CD14-positive monocyte (primary cell): ENCODE measurements around the gene TNS2. TPM values are rescaled to one million over a fixed set of nuclear protein-coding genes. Genes with fewer than 3 reads are reported as not detected.

Source experiments
- DNase-seq, 3 donors: peaks; one replicate each; pipeline ENCODE4 v3.0.0-alpha.2; 2011 to 2022
- H2AFZ ChIP-seq: 2 replicates; pipeline ENCODE4 v1.6.0; 2012; ENCODE audit warnings: mild to moderate bottlenecking, low read depth, low read length, inconsistent platforms; ENCODE audit not compliant: insufficient read depth, poor library complexity, severe bottlenecking
- H3K27ac ChIP-seq, 2 donors: 1 replicate in 1 of 2; 2 replicates in 1 of 2; pipeline ENCODE4 v1.5.1; 2012 to 2013; ENCODE audit warnings: low read length in 2 of 2, control low read depth in 1 of 2, inconsistent platforms in 1 of 2, low read depth in 1 of 2, mild to moderate bottlenecking in 1 of 2
- H3K27me3 ChIP-seq, 2 donors: one replicate each; pipeline versions ENCODE4 v1.6.0 to v1.6.1; 2011 to 2013; ENCODE audit warnings: low read length in 2 of 2; ENCODE audit not compliant: control insufficient read depth in 2 of 2, insufficient read depth in 2 of 2
- H3K36me3 ChIP-seq, 2 donors: replicated peaks in 1 of 2; 1 replicate in 1 of 2; 2 replicates in 1 of 2; pipeline versions ENCODE4 v1.5.1 to v1.6.1; 2012 to 2013; ENCODE audit warnings: low read length in 2 of 2, control low read depth in 1 of 2, inconsistent platforms in 1 of 2, mild to moderate bottlenecking in 1 of 2; ENCODE audit not compliant: insufficient read depth in 2 of 2, control insufficient read depth in 1 of 2
- H3K4me1 ChIP-seq, 2 donors: 1 replicate in 1 of 2; 2 replicates in 1 of 2; pipeline versions ENCODE4 v1.5.1 to v1.6.1; 2012 to 2013; ENCODE audit warnings: low read length in 2 of 2, control low read depth in 1 of 2, inconsistent platforms in 1 of 2, mild to moderate bottlenecking in 1 of 2, moderate library complexity in 1 of 2; ENCODE audit not compliant: insufficient read depth in 2 of 2, control insufficient read depth in 1 of 2
- H3K4me2 ChIP-seq: replicated peaks from 2 replicates; pipeline ENCODE3; 2012; ENCODE audit warnings: low read length, moderate library complexity, mild to moderate bottlenecking; ENCODE audit not compliant: poor library complexity, severe bottlenecking; ENCODE audit errors: extremely low read depth
- H3K4me3 ChIP-seq, 3 experiments: fragments of 200-600 bp in 1 of 3; sonication (generic) in 1 of 3; replicated peaks in 1 of 3; 1 replicate in 2 of 3; 2 replicates in 1 of 3; pipeline ENCODE4 v1.5.1; 2011 to 2013; ENCODE audit warnings: low read length in 3 of 3, mild to moderate bottlenecking in 3 of 3, control low read depth in 2 of 3, low read depth in 2 of 3, inconsistent platforms in 1 of 3, moderate library complexity in 1 of 3
- H3K79me2 ChIP-seq: 2 replicates; pipeline ENCODE4 v1.6.0; 2012; ENCODE audit warnings: mild to moderate bottlenecking, control low read depth, inconsistent platforms, low read length, moderate library complexity; ENCODE audit not compliant: insufficient read depth
- H3K9ac ChIP-seq: 2 replicates; pipeline ENCODE4 v1.6.0; 2017; ENCODE audit warnings: low read length, mild to moderate bottlenecking; ENCODE audit not compliant: insufficient read depth, poor library complexity, severe bottlenecking
- H3K9me3 ChIP-seq, 2 donors: replicated peaks in 1 of 2; 1 replicate in 1 of 2; 2 replicates in 1 of 2; pipeline versions ENCODE4 v1.5.1 to v1.6.1; 2012 to 2013; ENCODE audit warnings: low read length in 2 of 2, control low read depth in 1 of 2; ENCODE audit not compliant: control insufficient read depth in 1 of 2, insufficient read depth in 1 of 2
- H4K20me1 ChIP-seq: 2 replicates; pipeline ENCODE4 v1.6.0; 2012; ENCODE audit warnings: mild to moderate bottlenecking, low read length, control low read depth, moderate library complexity; ENCODE audit not compliant: insufficient read depth
- H3K27ac Mint-ChIP-seq, 7 donors: one replicate each; pipeline ENCODE4 v1.8.0; 2020; ENCODE audit warnings: mild to moderate bottlenecking in 7 of 7, mixed read lengths in 7 of 7, moderate library complexity in 6 of 7, inconsistent platforms in 2 of 7
- H3K27me3 Mint-ChIP-seq, 3 donors: one replicate each; pipeline ENCODE4 v1.8.0; 2021 to 2022; ENCODE audit warnings: low read depth in 3 of 3, mild to moderate bottlenecking in 3 of 3, mixed read lengths in 3 of 3, moderate library complexity in 3 of 3, inconsistent platforms in 1 of 3
- H3K36me3 Mint-ChIP-seq, 2 donors: one replicate each; pipeline ENCODE4 v1.8.0; 2020; ENCODE audit warnings: mixed read lengths in 2 of 2, inconsistent platforms in 1 of 2, mild to moderate bottlenecking in 1 of 2
- H3K4me1 Mint-ChIP-seq: one replicate; pipeline ENCODE4 v1.8.0; 2020; ENCODE audit warnings: mild to moderate bottlenecking, mixed read lengths
- H3K4me3 Mint-ChIP-seq, 2 donors: one replicate each; pipeline ENCODE4 v1.8.0; 2020; ENCODE audit warnings: mild to moderate bottlenecking in 2 of 2, mixed read lengths in 2 of 2, moderate library complexity in 1 of 2
- H3K9me3 Mint-ChIP-seq, 7 donors: one replicate each; pipeline ENCODE4 v1.8.0; 2020 to 2022; ENCODE audit warnings: mixed read lengths in 7 of 7, mild to moderate bottlenecking in 6 of 7, moderate library complexity in 6 of 7, inconsistent platforms in 2 of 7
- CTCF ChIP-seq: fragments of 200-600 bp; IDR thresholded peaks from one replicate; pipeline ENCODE4 v1.8.0; 2022; ENCODE audit warnings: antibody characterized with exemption, mild to moderate bottlenecking
- WGBS: methylation state at CpG from one replicate; pipeline ENCODE4 v1.1.5; 2013; ENCODE audit warnings: missing lambda C conversion rate; ENCODE audit not compliant: insufficient coverage; 5-methylcytosine and 5-hydroxymethylcytosine counted together
- intact Hi-C, 2 donors: fragments of 100-400 bp; cut with micrococcal nuclease; formaldehyde crosslinking; loops; one replicate each; pipeline versions ENCODE4 v1.15.0 to v1.15.1; 2023
- polyA plus RNA-seq, 3 donors: library from polyadenylated mRNA; depleted of rRNA in 1 of 3; unstranded in 2 of 3; stranded (reverse) in 1 of 3; fragments of 300-500 nt in 2 of 3; fragments of >200 nt in 1 of 3; fragmentation: Illumina TruSeq in 2 of 3; gene quantifications; 1 replicate in 2 of 3; 2 replicates in 1 of 3; pipeline ENCODE4 v1.2.3, GENCODE V29; 2012 to 2021

The TNS2 gene
- polyA plus RNA-seq, 3 donors = 0.05 to 0.43 (median 0.36) TPM

GRCh38 chr12:53039851-53040250 is 10.0 kb upstream of the TNS2 start:
- no peak for DNase-seq
- Histone ChIP-seq H3K4me3 (no peak overlapping the region), H3K27me3 (peaks cover 0 to 2% of the 10 kb centered on the region in 2 donors), H3K36me3 (peaks cover 59 to 66% of the 10 kb centered on the region in 2 donors), H2AFZ (no peak overlapping the region), H3K27ac (no peak overlapping the region), H3K9ac (no peak overlapping the region), H4K20me1 (peaks cover 8% of the 10 kb centered on the region), H3K4me1 (peaks cover 0 to 3% of the 10 kb centered on the region in 2 donors), H3K4me2 (no peak overlapping the region), H3K9me3 (no peaks in the 10 kb centered on the region), H3K79me2 (no peaks in the 10 kb centered on the region)
- H3K4me1 Mint-ChIP-seq = peaks cover 6% of the 10 kb centered on the region
- H3K9me3 Mint-ChIP-seq = no peaks in the 10 kb centered on the region
- H3K4me3 Mint-ChIP-seq = no peak overlapping the region
- no peak for TF ChIP-seq CTCF
- no CpG with 5 or more reads among the region's 4 CpGs for WGBS
- H3K27ac Mint-ChIP-seq = peak overlapping the region in 2 of 7 donors; percentile 57 to 65
- intact Hi-C loops = loop anchor here in 1 of 2 donors (10.0 kb wide), 1 partner anchor 55 kb away; the partner anchor contains the start of gene IGFBP6
- H3K36me3 Mint-ChIP-seq = peaks cover 57 to 73% of the 10 kb centered on the region in 2 donors
- H3K27me3 Mint-ChIP-seq = peaks cover under 1 to 5% (median 4%) of the 10 kb centered on the region in 3 donors

- peaks cover 35 to 46% of the 10 kb centered on the region in 2 donors for H3K36me3 Mint-ChIP-seq
- H3K4me3 Mint-ChIP-seq = no peak overlapping the region
- no peak for DNase-seq
- H3K9me3 ChIP-seq = no peaks in the 10 kb centered on the region
- peaks cover 18% of the 10 kb centered on the region for H3K4me1 Mint-ChIP-seq
- peaks cover 29 to 38% of the 10 kb centered on the region in 2 donors for H3K36me3 ChIP-seq
- H3K4me2 ChIP-seq = no peak overlapping the region
- 100% methylated on average over 4 of the region's 7 CpGs for WGBS
- H3K27me3 Mint-ChIP-seq = peaks cover 19 to 29% (median 25%) of the 10 kb centered on the region in 3 donors
- H3K27me3 ChIP-seq = peaks cover 0 to 18% of the 10 kb centered on the region in 2 donors
- H3K27ac ChIP-seq = no peak overlapping the region
- peaks cover 14 to 15% of the 10 kb centered on the region in 2 donors for H3K4me1 ChIP-seq
- H3K9me3 Mint-ChIP-seq = peaks cover 0 to 7% (median 0%) of the 10 kb centered on the region in 7 donors
- no peak overlapping the region for H2AFZ ChIP-seq
- no peaks in the 10 kb centered on the region for H3K79me2 ChIP-seq
- no peak overlapping the region for H3K9ac ChIP-seq
- H4K20me1 ChIP-seq = peaks cover 8% of the 10 kb centered on the region
- intact Hi-C loops = loop anchor here in 1 of 2 donors (10.0 kb wide), 1 partner anchor 52 kb away; the partner anchor contains the start of gene IGFBP6
- H3K27ac Mint-ChIP-seq = no peak overlapping the region
- no peak for TF ChIP-seq CTCF
- no peak overlapping the region for H3K4me3 ChIP-seq
Observed at GRCh38 chr12:53042607-53043454, 7.0 kb upstream of the TNS2 start.
